Psoas muscle (tissue), 8 donors: Measurements from ENCODE around the gene CEBPB. TPM values are rescaled to one million over a fixed set of nuclear protein-coding genes. Genes with fewer than 3 reads are reported as not detected.

Experiments used
- ATAC-seq, 4 donors: fragments of 200-7000 bp; cut with Tn5 transposase; one replicate each; pipeline ENCODE4 v1.9.1; 2020; ENCODE audit warnings: moderate library complexity in 3 of 4, mild to moderate bottlenecking in 2 of 4
- DNase-seq, 2 donors: peaks; one replicate each; pipeline ENCODE4 v3.0.0-alpha.2; 2020
- H3K27ac ChIP-seq: fragments of 200-600 bp; one replicate; pipeline ENCODE4 v1.8.0; 2022
- H3K27me3 ChIP-seq, 3 donors: fragments of 200-600 bp in 1 of 3; one replicate each; pipeline versions ENCODE4 v1.6.1 to v1.8.0; 2013 to 2022; ENCODE audit warnings: low read length in 2 of 3, mild to moderate bottlenecking in 2 of 3, moderate library complexity in 1 of 3; ENCODE audit not compliant: insufficient read depth in 3 of 3
- H3K36me3 ChIP-seq, 2 donors: fragments of 200-600 bp in 1 of 2; one replicate each; pipeline versions ENCODE4 v1.6.1 to v1.8.0; 2013 to 2022; ENCODE audit warnings: low read depth in 1 of 2, mild to moderate bottlenecking in 1 of 2, moderate library complexity in 1 of 2; ENCODE audit not compliant: insufficient read depth in 1 of 2
- H3K4me1 ChIP-seq: fragments of 200-600 bp; one replicate; pipeline ENCODE4 v1.8.0; 2022
- H3K4me3 ChIP-seq: fragments of 200-600 bp; one replicate; pipeline ENCODE4 v1.8.0; 2022; ENCODE audit warnings: mild to moderate bottlenecking
- H3K9me3 ChIP-seq: fragments of 200-600 bp; one replicate; pipeline ENCODE4 v1.8.0; 2022
- whole genome bisulfite sequencing, 3 donors: extraction: QIAGEN DNeasy Blood & Tissue Kit; methylation state at CpG; one replicate each; pipeline versions ENCODE4 v1.1.6 to v1.1.7; 2013; 5-methylcytosine and 5-hydroxymethylcytosine counted together
- intact Hi-C, 2 donors: fragments of 100-400 bp; cut with DNase I; formaldehyde crosslinking; loops; one replicate each; pipeline versions ENCODE4 v1.11.0 to v1.14.2; 2022
- polyA plus RNA-seq, 3 donors: library from polyadenylated mRNA; stranded (reverse); fragments of 200-250 nt; gene quantifications; one replicate each; pipeline ENCODE4 v1.2.3, GENCODE V29; 2013
- total RNA-seq, 4 donors: library from RNA; stranded (reverse); fragmentation: NEBNext Ultra II Directional in 2 of 4; extraction: Animal tissue kit (Norgen Biotek cat#: 25700) in 2 of 4; gene quantifications; one replicate each; pipeline versions ENCODE4 v1.2.1 to v1.2.4, GENCODE V29; 2021 to 2023
- TF ChIP-seq, protein P1 (sequence below): fragments of 200-600 bp; IDR thresholded peaks from one replicate; pipeline ENCODE4 v1.8.0; 2022; ENCODE audit warnings: antibody characterized with exemption
- donor health status: healthy with polysubstance abuse.
- donor health status: DM: no; HTN: no; CAD: no; lungs with moderate emphysema.
- donor health status: Bipolar disorder and iron deficiency.
- donor health status: healthy.
- donor health status: DM: yes; HTN: yes; CAD: no.
- donor health status: DM: no; HTN: no; CAD: no.
- donor health status: DM: no; HTN: no; CAD: no.
- donor health status: DM: yes; HTN: yes; CAD: no.

Gene CEBPB
- total and polyA plus RNA-seq, 7 donors, result 38.7 to 445 (median 144) TPM

GRCh38 chr20:50191544-50192363 lies 1.1 kb downstream of the CEBPB start:
- peak overlapping the region; percentile 97 for H3K27ac ChIP-seq
- intact Hi-C loops, result loop anchor here (2.0 to 5.0 kb wide), 3 partner anchors 101 to 207 kb away; no protein-coding TSS in a partner anchor
- peak; percentile 53 to 76 for DNase-seq
- H3K36me3 ChIP-seq, result peaks cover 0 to 10% of the 10 kb centered on the region in 2 donors
- no peaks in the 10 kb centered on the region for H3K4me1 ChIP-seq
- H3K27me3 ChIP-seq, result no peaks in the 10 kb centered on the region
- H3K9me3 ChIP-seq, result no peaks in the 10 kb centered on the region
- WGBS, 3 donors, result 0 to 1% (median 0%) methylated on average over 65 to 96 of the region's 96 CpGs
- TF ChIP-seq, protein P1, sequence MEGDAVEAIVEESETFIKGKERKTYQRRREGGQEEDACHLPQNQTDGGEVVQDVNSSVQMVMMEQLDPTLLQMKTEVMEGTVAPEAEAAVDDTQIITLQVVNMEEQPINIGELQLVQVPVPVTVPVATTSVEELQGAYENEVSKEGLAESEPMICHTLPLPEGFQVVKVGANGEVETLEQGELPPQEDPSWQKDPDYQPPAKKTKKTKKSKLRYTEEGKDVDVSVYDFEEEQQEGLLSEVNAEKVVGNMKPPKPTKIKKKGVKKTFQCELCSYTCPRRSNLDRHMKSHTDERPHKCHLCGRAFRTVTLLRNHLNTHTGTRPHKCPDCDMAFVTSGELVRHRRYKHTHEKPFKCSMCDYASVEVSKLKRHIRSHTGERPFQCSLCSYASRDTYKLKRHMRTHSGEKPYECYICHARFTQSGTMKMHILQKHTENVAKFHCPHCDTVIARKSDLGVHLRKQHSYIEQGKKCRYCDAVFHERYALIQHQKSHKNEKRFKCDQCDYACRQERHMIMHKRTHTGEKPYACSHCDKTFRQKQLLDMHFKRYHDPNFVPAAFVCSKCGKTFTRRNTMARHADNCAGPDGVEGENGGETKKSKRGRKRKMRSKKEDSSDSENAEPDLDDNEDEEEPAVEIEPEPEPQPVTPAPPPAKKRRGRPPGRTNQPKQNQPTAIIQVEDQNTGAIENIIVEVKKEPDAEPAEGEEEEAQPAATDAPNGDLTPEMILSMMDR, result peak; percentile 54
- peak in 1 of 4 donors; percentile 15 for ATAC-seq
- H3K4me3 ChIP-seq, result peak overlapping the region; percentile 86

GRCh38 chr20:50192364-50193198 lies 2.0 kb downstream of the CEBPB start:
- Histone ChIP-seq H3K4me1 (no peaks in the 10 kb centered on the region), H3K36me3 (peaks cover 0 to 10% of the 10 kb centered on the region in 2 donors), H3K27me3 (no peaks in the 10 kb centered on the region), H3K27ac (peak overlapping the region; percentile 97), H3K9me3 (no peaks in the 10 kb centered on the region), H3K4me3 (peak overlapping the region; percentile 86)
- WGBS, 3 donors, result 4 to 7% (median 4%) methylated on average over 25 of the region's 25 CpGs
- ATAC-seq (peak in 3 of 4 donors; percentile 28 to 50 (median 39)), DNase-seq (peak; percentile 89 to 94)
- TF ChIP-seq, protein P1, result no peak
- intact Hi-C loops, result loop anchor here (2.0 to 5.0 kb wide), 3 partner anchors 100 to 206 kb away; no protein-coding TSS in a partner anchor

DNA sequence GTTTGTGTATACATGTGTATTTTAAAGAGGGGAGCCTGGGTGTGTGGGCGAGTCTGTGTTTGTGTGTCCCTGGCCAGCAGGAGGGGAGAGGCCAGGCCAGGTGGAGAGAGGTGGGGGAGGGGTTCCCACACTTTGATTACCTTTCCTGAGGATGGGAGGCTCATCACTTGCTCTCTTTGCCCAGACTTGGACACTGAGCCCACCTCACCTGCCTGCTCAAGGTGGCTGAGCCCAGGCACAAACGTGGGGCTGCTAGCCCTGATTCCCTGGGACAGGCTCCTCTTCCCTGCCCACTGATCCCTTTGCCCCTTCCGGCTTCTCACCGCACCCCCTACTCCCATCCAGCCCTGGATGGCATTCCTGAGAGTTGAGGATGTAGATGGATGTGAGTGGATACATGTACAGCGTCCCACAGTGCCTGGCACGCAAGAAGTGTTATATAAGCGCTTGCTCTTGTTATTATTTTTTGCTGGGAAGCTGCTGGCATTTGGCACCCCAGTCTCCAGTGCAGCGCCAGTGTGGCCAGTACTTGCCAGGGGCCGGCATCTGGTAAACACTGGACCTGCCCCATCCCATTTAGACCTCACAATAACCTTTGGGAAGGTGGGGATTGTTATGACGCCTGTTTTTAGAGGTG lies 2.7 kb downstream of the CEBPB start:
- intact Hi-C loops, result loop anchor here (2.0 to 5.0 kb wide), 3 partner anchors 99 to 205 kb away; no protein-coding TSS in a partner anchor
- DNase-seq, result peak in 1 of 2 donors; percentile 70
- TF ChIP-seq, protein P1, result no peak
- Histone ChIP-seq H3K36me3 (peaks cover 0 to 10% of the 10 kb centered on the region in 2 donors), H3K9me3 (no peaks in the 10 kb centered on the region), H3K4me1 (no peaks in the 10 kb centered on the region), H3K27me3 (no peaks in the 10 kb centered on the region), H3K4me3 (peak overlapping the region; percentile 86), H3K27ac (peak overlapping the region; percentile 97)
- ATAC-seq, result peak in 3 of 4 donors; percentile 0 to 8 (median 6)
- 24 to 37% (median 28%) methylated on average over 10 of the region's 10 CpGs for WGBS, 3 donors

DNA sequence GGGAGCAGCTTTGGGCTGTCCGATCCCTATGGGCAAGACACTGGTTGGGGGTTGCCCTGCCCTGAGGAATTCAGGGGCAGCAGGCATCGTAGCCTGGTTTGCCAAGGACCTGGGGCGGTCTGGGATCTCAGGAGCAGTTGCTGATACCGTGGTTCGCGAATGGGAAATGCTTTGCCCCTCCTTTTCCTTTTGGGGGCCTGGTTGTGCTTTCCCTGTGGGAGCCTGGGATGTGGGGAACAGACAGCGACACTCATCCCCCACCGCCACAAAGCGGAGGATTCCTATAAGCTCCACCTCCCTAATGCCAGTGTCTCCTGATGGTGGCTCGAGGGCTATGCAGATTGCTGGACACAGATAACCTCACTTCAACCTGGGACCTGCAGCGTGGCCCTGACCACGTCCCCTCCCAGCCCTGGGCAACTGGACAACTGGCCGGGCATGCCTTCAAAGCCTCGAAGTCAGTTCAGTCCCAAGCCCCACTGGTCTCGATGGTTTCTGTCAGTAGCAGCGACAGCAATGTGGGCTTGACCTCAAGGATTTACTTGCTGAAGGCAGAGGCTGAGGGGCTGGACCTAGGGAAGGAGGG lies 3.3 kb downstream of the CEBPB start:
- WGBS, 3 donors, result 27 to 48% (median 33%) methylated on average over 16 of the region's 16 CpGs
- ATAC-seq, result peak; percentile 11 to 31 (median 20)
- DNase-seq, result peak; percentile 48 to 76
- Histone ChIP-seq H3K4me1 (no peaks in the 10 kb centered on the region), H3K27ac (peak overlapping the region; percentile 97), H3K36me3 (peaks cover 0 to 10% of the 10 kb centered on the region in 2 donors), H3K4me3 (peak overlapping the region; percentile 86), H3K9me3 (no peaks in the 10 kb centered on the region), H3K27me3 (no peaks in the 10 kb centered on the region)
- intact Hi-C loops, result loop anchor here (2.0 to 5.0 kb wide), 3 partner anchors 98 to 205 kb away; no protein-coding TSS in a partner anchor
- TF ChIP-seq, protein P1, result no peak
